Measurements from ENCODE around the gene WDFY2. TPM values are rescaled to one million over a fixed set of nuclear protein-coding genes. Genes with fewer than 3 reads are reported as not detected.

The WDFY2 gene
- total RNA-seq, 3 donors from 2014 or later (not counting 1 experiment from before 2014, with no cell fraction given): 29.5 to 32.1 (median 31.3) TPM

DNA sequence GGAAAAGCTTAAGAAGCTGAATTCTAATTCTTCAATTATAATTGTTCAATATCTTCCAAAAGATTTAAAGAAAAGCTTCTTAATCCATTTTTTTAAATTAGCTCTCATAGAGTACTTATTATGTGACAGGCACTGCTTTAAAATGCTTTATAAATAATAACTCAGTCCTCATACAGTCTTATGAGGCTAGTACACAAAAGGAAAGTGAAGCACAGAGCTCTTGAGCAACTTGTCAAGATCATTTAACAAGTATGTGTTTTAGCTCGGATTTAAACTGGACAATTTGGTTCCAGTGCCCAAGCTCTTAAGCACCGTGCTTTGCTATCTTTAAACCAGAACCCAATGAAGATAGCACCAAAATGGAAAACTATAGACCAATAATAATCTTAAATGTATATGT is 113.6 kb downstream of the WDFY2 start:
- Histone ChIP-seq H3K4me1 (ENCODE audit: control insufficient read depth, insufficient read depth, low read length) (no peaks in the 10 kb centered on the region), H3K9me3 (ENCODE audit: control insufficient read depth, insufficient read depth, low read length) (no peaks in the 10 kb centered on the region), H3K27me3 (ENCODE audit: control insufficient read depth, insufficient read depth, low read length) (no peaks in the 10 kb centered on the region), H3K4me3 (ENCODE audit: low read length) (no peak overlapping the region), H3K27ac (ENCODE audit: low read length) (no peak overlapping the region), H3K36me3 (ENCODE audit: control insufficient read depth, insufficient read depth, low read length) (no peaks in the 10 kb centered on the region)
- Mint-ChIP-seq H3K4me3 (no peak overlapping the region), H3K9me3 (no peaks in the 10 kb centered on the region), H3K36me3 (no peaks in the 10 kb centered on the region), H3K27ac (no peak overlapping the region), H3K27me3 (ENCODE audit: low read depth in 2 of 2) (no peaks in the 10 kb centered on the region), H3K4me1 (peaks cover 3 to 6% of the 10 kb centered on the region in 2 donors)
- ATAC-seq (no peak), DNase-seq (no peak)
- WGBS (ENCODE audit: insufficient coverage): 97% methylated on average over 2 of the region's 2 CpGs
- intact Hi-C loops (cut with micrococcal nuclease): no loop called here
- TF ChIP-seq, protein P1, sequence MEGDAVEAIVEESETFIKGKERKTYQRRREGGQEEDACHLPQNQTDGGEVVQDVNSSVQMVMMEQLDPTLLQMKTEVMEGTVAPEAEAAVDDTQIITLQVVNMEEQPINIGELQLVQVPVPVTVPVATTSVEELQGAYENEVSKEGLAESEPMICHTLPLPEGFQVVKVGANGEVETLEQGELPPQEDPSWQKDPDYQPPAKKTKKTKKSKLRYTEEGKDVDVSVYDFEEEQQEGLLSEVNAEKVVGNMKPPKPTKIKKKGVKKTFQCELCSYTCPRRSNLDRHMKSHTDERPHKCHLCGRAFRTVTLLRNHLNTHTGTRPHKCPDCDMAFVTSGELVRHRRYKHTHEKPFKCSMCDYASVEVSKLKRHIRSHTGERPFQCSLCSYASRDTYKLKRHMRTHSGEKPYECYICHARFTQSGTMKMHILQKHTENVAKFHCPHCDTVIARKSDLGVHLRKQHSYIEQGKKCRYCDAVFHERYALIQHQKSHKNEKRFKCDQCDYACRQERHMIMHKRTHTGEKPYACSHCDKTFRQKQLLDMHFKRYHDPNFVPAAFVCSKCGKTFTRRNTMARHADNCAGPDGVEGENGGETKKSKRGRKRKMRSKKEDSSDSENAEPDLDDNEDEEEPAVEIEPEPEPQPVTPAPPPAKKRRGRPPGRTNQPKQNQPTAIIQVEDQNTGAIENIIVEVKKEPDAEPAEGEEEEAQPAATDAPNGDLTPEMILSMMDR (IDR thresholded peaks at IDR 0.05): no peak

DNA sequence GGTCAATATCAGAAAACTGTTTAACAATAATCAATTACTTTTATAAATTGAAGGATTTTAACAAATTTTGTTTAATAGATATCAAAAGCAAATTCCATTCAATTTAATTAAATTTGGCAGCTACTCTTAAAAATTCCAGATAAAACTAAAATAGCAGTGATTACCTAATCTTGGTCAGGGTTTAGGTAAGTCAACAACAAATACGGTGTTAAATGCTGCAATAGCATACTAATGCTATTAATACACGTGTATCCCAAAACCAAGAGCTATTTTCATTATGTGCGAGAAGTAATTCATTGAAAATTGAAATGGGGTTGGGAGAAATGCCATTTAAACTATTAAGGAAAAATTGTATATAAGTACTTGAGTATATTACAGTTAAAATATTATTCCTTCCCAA is 114.1 kb downstream of the WDFY2 start:
- DNase-seq (no peak), ATAC-seq (no peak)
- Histone ChIP-seq H3K27ac (ENCODE audit: low read length) (no peak overlapping the region), H3K27me3 (ENCODE audit: control insufficient read depth, insufficient read depth, low read length) (no peaks in the 10 kb centered on the region), H3K4me3 (ENCODE audit: low read length) (no peak overlapping the region), H3K4me1 (ENCODE audit: control insufficient read depth, insufficient read depth, low read length) (no peaks in the 10 kb centered on the region), H3K9me3 (ENCODE audit: control insufficient read depth, insufficient read depth, low read length) (no peaks in the 10 kb centered on the region), H3K36me3 (ENCODE audit: control insufficient read depth, insufficient read depth, low read length) (no peaks in the 10 kb centered on the region)
- no peaks in the 10 kb centered on the region for H3K9me3 Mint-ChIP-seq
- H3K27ac Mint-ChIP-seq: no peak overlapping the region
- WGBS (ENCODE audit: insufficient coverage): 86% methylated on average over 1 of the region's 3 CpGs
- H3K27me3 Mint-ChIP-seq (ENCODE audit: low read depth in 2 of 2): no peaks in the 10 kb centered on the region
- H3K36me3 Mint-ChIP-seq: no peaks in the 10 kb centered on the region
- intact Hi-C loops (cut with micrococcal nuclease): no loop called here
- H3K4me3 Mint-ChIP-seq: no peak overlapping the region
- TF ChIP-seq, protein P1 (IDR thresholded peaks at IDR 0.05): no peak
- H3K4me1 Mint-ChIP-seq: peaks cover 3 to 6% of the 10 kb centered on the region in 2 donors

DNA sequence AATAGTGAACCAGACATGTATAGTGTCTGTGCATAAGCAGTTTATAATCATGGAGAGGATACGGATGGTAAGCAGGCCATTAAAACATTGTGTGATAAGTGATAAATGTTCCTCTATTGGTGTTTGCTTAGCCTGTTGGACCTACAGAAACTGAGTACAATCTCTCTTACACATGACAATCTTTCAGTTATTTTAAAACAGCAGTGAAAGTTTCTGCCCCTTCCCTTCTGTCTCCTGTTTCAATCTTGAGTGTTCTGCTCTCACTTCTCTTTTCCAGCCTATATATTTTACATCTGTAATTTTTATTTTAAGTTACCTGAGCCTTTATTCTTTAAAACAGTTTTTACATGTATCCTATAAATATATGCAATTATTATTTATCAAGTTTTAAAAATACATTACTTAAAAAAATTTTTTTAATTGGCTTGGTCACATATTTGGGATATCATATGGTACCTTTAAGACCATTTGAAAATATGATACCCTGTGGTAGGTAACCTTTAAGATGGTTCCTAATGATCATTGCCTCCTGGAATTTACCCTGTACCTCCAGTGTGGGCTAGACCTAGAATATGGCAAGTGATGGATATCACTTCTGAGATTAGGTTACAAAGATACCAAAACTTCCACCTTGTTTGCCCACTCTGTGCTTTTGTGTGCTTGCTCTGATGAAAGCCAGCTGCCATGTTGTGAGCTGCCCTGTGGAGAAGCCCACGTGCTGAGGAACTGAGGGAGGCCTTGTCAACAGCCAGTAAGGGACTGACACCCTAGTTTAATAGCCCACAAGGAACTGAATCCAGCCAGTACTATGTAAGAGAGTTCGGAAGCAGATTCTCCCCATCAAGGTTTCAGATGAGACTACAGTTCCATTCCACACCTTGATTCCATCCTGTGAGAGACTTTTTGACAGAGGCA is 120.4 kb downstream of the WDFY2 start:
- 87% methylated on average over 3 of the region's 3 CpGs for WGBS (ENCODE audit: insufficient coverage)
- intact Hi-C loops (cut with micrococcal nuclease): no loop called here
- ATAC-seq (no peak), DNase-seq (no peak)
- no peaks in the 10 kb centered on the region for H3K36me3 Mint-ChIP-seq
- no peak overlapping the region for H3K4me3 Mint-ChIP-seq
- peaks cover 0 to 4% of the 10 kb centered on the region in 2 donors for H3K4me1 Mint-ChIP-seq
- Histone ChIP-seq H3K36me3 (ENCODE audit: control insufficient read depth, insufficient read depth, low read length) (peaks cover 2% of the 10 kb centered on the region), H3K4me3 (ENCODE audit: low read length) (no peak overlapping the region), H3K9me3 (ENCODE audit: control insufficient read depth, insufficient read depth, low read length) (no peaks in the 10 kb centered on the region), H3K27me3 (ENCODE audit: control insufficient read depth, insufficient read depth, low read length) (no peaks in the 10 kb centered on the region), H3K27ac (ENCODE audit: low read length) (no peak overlapping the region), H3K4me1 (ENCODE audit: control insufficient read depth, insufficient read depth, low read length) (no peaks in the 10 kb centered on the region)
- H3K9me3 Mint-ChIP-seq: no peaks in the 10 kb centered on the region
- no peak overlapping the region for H3K27ac Mint-ChIP-seq
- TF ChIP-seq, protein P1 (IDR thresholded peaks at IDR 0.05): no peak
- no peaks in the 10 kb centered on the region for H3K27me3 Mint-ChIP-seq (ENCODE audit: low read depth in 2 of 2)
